HepG2 (cell line): ENCODE results near the gene MASTL. TPM values are rescaled to one million over a fixed set of nuclear protein-coding genes. Genes with fewer than 3 reads are reported as not detected.

Source experiments
- ADNP ChIP-seq: sonication (generic); formaldehyde crosslinking; IDR thresholded peaks from 2 replicates; pipeline ENCODE4 v1.4.0; 2020; ENCODE audit warnings: missing genetic modification reagents
- ELF1 ChIP-seq: sonication (generic); formaldehyde crosslinking; IDR thresholded peaks from 2 replicates; pipeline ENCODE4 v1.4.0; 2020; ENCODE audit warnings: missing genetic modification reagents
- ELF4 ChIP-seq: sonication (generic); formaldehyde crosslinking; IDR thresholded peaks from 2 replicates; pipeline ENCODE4 v1.5.0; 2020; ENCODE audit warnings: missing genetic modification reagents, mild to moderate bottlenecking, moderate library complexity, borderline replicate concordance
- FOXO1 ChIP-seq: sonication (generic); formaldehyde crosslinking; IDR thresholded peaks from 2 replicates; pipeline ENCODE4 v1.4.0; 2020; ENCODE audit warnings: missing genetic modification reagents
- GATAD2A ChIP-seq: IDR thresholded peaks from 2 replicates; pipeline ENCODE4 v1.6.1; 2016
- HOXA9 ChIP-seq: sonication (generic); formaldehyde crosslinking; IDR thresholded peaks from 2 replicates; pipeline ENCODE4 v1.8.1; 2022; ENCODE audit warnings: missing genetic modification reagents, mild to moderate bottlenecking, moderate library complexity, borderline replicate concordance
- IRX3 ChIP-seq: sonication (generic); formaldehyde crosslinking; IDR thresholded peaks from 2 replicates; pipeline ENCODE4 v1.8.1; 2023; ENCODE audit warnings: mild to moderate bottlenecking, low read depth, missing genetic modification reagents, borderline replicate concordance
- KLF15 ChIP-seq: sonication (generic); formaldehyde crosslinking; IDR thresholded peaks from 2 replicates; pipeline ENCODE4 v1.8.1; 2023; ENCODE audit warnings: borderline replicate concordance, mild to moderate bottlenecking, inconsistent platforms, missing genetic modification reagents, mixed read lengths
- MBD4 ChIP-seq: IDR thresholded peaks from 2 replicates; pipeline ENCODE4 v1.6.1; 2012; ENCODE audit warnings: low read length, inconsistent platforms, borderline replicate concordance
- MLX ChIP-seq: IDR thresholded peaks from 2 replicates; pipeline ENCODE4 v1.6.1; 2016
- RFX3 ChIP-seq: IDR thresholded peaks from 2 replicates; pipeline ENCODE4 v1.6.1; 2016; ENCODE audit warnings: missing biosample characterization, missing genetic modification reagents
- SKIL ChIP-seq: sonication (generic); formaldehyde crosslinking; IDR thresholded peaks from 2 replicates; pipeline ENCODE4 v1.8.0; 2022; ENCODE audit warnings: missing genetic modification reagents, mild to moderate bottlenecking, moderate library complexity, borderline replicate concordance
- SP2 ChIP-seq: sonication (generic); formaldehyde crosslinking; IDR thresholded peaks from 2 replicates; pipeline ENCODE4 v1.5.1; 2020; ENCODE audit warnings: mild to moderate bottlenecking, missing genetic modification reagents
- THAP11 ChIP-seq: IDR thresholded peaks from 2 replicates; pipeline ENCODE4 v1.6.1; 2016; ENCODE audit warnings: missing biosample characterization, missing genetic modification reagents
- ZC3H4 ChIP-seq: sonication (generic); formaldehyde crosslinking; IDR thresholded peaks from 2 replicates; pipeline ENCODE4 v1.4.0; 2020; ENCODE audit warnings: missing genetic modification reagents, borderline replicate concordance
- ZNF143 ChIP-seq: sonication (generic); formaldehyde crosslinking; IDR thresholded peaks from 2 replicates; pipeline ENCODE4 v1.4.0; 2020; ENCODE audit warnings: missing genetic modification reagents
- ZNF362 ChIP-seq: sonication (generic); formaldehyde crosslinking; IDR thresholded peaks from 2 replicates; pipeline ENCODE4 v1.4.0; 2020; ENCODE audit warnings: missing genetic modification reagents, mild to moderate bottlenecking, borderline replicate concordance
- ZNF44 ChIP-seq: sonication (generic); formaldehyde crosslinking; IDR thresholded peaks from 2 replicates; pipeline ENCODE4 v1.5.1; 2020; ENCODE audit warnings: mild to moderate bottlenecking, missing genetic modification reagents
- ZNF503 ChIP-seq: sonication (generic); formaldehyde crosslinking; IDR thresholded peaks from 2 replicates; pipeline ENCODE4 v1.4.0; 2020; ENCODE audit warnings: missing genetic modification reagents
- ZUFSP ChIP-seq: sonication (generic); formaldehyde crosslinking; IDR thresholded peaks from 2 replicates; pipeline ENCODE4 v1.9.0; 2021; ENCODE audit warnings: missing genetic modification reagents, mild to moderate bottlenecking, borderline replicate concordance
- polyA plus RNA-seq, 8 experiments: library from polyadenylated mRNA; depleted of rRNA in 3 of 8; stranded (reverse) in 7 of 8; unstranded in 1 of 8; fragments of >200 nt; fragmentation: Illumina TruSeq in 4 of 8; extraction: Trizol in 4 of 8; gene quantifications; 2 replicates each; pipeline versions ENCODE4 v1.2.1 to v1.2.3, GENCODE V29; 2011 to 2016; ENCODE audit warnings: low read depth in 4 of 8, missing spikeins in 1 of 8, mixed read lengths in 1 of 8; ENCODE audit not compliant: insufficient read depth in 1 of 8
- total RNA-seq, 5 experiments: library from RNA; depleted of rRNA; stranded (reverse); fragments of >200 nt; fragmentation: Illumina TruSeq; extraction: Trizol; gene quantifications; 2 replicates each; pipeline ENCODE4 v1.2.3, GENCODE V29; 2016; ENCODE audit warnings: low read depth in 1 of 5

Gene MASTL
- total and polyA plus RNA-seq, 2 of the 13 experiments (the other 11 are each of a cell fraction or from before 2014, with no cell fraction given) = 6.0 to 18.0 TPM

GRCh38 chr10:27155066-27155754 lies at the start of gene MASTL (continued):
- peak; percentile 25; the same call in 1 of the 2 replicates for TF ChIP-seq MLX
- TF ChIP-seq ZNF143 (CRISPR knock-in tag) = peak; percentile 73; the same call in 1 of the 2 replicates
- TF ChIP-seq ZNF503 (CRISPR knock-in tag) = no peak
- TF ChIP-seq KLF15 (CRISPR knock-in tag) = no peak
- TF ChIP-seq ZNF44 (CRISPR knock-in tag) = 0 out of 2 replicates have a peak, but pooled peaks have one; percentile 18
- no peak for TF ChIP-seq IRX3
- TF ChIP-seq FOXO1 = 0 out of 2 replicates have a peak, but pooled peaks have one; percentile 35
- peak; percentile 88 for TF ChIP-seq THAP11 (CRISPR knock-in tag)
- no peak for TF ChIP-seq MBD4
- TF ChIP-seq ELF1 = no peak
- TF ChIP-seq ZNF362 (CRISPR knock-in tag) = no peak; the same call in 1 of the 2 replicates
- no peak for TF ChIP-seq ADNP (CRISPR knock-in tag)
- TF ChIP-seq RFX3 (CRISPR knock-in tag) = no peak
- peak; percentile 51; the same call in 1 of the 2 replicates for TF ChIP-seq GATAD2A (CRISPR knock-in tag)
- no peak for TF ChIP-seq HOXA9 (CRISPR knock-in tag)
- 0 out of 2 replicates have a peak, but pooled peaks have one; percentile 17 for TF ChIP-seq ZC3H4
- peak; percentile 28; the same call in 1 of the 2 replicates for TF ChIP-seq SP2
- TF ChIP-seq ELF4 (CRISPR knock-in tag) = 0 out of 2 replicates have a peak, but pooled peaks have one; percentile 6
- no peak for TF ChIP-seq ZUFSP (CRISPR knock-in tag)
- TF ChIP-seq SKIL = no peak
